NCI-H69 (cell line): Measurements from ENCODE around the gene RUFY3.
"Not testable (repeated sequence)": the region's sequence is repeated elsewhere in the genome, so short reads cannot be mapped to it uniquely, and the experiment has no call there.

ENCODE experiments used
- DNase-seq: peaks from one replicate; lab custom pipeline; 2025; lab: John Stamatoyannopoulos, UW

Gene RUFY3, protein sequence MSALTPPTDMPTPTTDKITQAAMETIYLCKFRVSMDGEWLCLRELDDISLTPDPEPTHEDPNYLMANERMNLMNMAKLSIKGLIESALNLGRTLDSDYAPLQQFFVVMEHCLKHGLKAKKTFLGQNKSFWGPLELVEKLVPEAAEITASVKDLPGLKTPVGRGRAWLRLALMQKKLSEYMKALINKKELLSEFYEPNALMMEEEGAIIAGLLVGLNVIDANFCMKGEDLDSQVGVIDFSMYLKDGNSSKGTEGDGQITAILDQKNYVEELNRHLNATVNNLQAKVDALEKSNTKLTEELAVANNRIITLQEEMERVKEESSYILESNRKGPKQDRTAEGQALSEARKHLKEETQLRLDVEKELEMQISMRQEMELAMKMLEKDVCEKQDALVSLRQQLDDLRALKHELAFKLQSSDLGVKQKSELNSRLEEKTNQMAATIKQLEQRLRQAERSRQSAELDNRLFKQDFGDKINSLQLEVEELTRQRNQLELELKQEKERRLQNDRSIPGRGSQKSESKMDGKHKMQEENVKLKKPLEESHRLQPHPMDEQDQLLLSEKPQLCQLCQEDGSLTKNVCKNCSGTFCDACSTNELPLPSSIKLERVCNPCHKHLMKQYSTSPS

DNA sequence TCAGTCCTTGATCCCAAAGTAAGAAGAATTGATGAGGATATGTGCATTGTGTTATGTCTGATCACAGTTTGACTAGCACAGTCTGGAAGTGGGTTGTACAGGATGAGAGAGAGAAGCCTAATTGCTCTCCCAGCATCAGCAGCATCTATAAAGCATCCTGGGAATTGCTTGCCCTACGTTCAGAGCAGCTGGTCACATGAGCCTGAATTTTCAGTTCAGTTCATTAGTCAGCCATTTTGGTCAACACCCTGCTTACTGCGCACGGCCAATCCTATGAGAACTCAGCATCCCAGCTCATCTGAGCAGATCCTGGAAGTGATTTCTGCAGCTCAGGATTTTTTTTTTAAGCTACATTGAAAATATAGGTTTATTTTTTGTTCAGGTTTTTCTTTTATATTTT lies at the start of gene RUFY3:
RUFY3 (plus strand) TSS at position 218 of the 400 bp plus-strand sequence. CDS start 610 bp downstream, outside the sequence.
- peak; percentile 60 for DNase-seq

DNA sequence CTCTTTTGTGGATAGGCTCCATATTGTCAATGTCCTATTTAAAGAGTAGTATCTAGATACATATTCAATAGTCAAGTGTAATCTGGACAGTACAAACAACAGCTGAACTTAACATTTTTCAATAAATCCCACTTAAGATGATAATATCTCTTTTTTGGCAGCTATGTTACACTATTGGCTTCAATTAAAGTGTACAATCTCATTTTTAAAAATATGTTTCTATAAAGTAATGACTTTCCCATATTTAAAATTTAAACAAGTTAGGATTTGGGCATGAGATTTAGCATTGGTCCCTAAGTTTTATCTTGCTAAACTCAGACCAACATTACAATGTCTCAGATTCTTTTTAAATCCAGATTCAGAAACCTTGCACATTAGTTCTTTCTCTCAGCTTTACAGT lies 47.6 kb upstream of the RUFY3 start:
- DNase-seq: no peak

DNA sequence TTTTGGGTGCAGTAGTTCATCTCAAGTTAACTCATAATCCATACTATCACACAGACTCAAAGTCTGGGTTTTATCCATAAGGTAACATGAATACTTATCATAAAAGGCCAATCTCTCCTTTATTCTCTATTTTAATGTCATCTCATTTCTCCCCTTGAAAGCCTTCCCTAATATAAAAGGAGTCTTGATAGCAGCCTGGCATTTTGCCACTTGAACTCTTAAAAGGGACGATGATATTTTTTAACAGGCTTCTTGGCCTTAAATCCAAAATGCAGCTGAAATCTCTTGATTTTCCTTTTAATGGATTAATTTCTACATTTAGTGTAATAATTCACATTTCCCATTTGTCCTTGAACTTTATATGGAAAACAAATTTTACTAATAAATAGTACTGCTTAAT lies 47.0 kb upstream of the RUFY3 start:
- DNase-seq: no peak

DNA sequence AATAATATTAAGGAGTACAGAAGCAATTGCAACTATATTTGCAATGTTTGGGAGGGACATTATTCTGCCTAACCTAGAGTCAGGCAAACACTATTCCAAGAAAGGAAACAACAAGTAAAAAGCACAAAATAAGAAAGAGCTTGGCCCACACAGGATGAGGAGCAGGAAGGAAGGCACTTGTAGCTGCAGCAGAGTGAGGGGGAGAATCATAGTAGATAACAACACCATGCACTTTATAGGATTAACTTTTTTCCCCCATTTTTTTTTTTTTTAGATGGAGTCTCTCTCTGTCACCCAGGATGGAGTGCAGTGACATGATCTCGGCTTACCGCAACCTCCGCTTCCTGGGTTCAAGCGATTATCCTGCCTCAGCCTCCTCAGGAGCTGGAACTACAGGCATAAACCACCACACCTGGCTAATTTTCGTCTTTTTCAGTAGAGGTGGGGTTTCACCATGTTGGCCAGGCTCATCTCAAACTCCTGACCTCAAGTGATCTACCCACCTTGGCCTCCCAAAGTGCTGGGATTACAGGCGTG lies 45.1 kb upstream of the RUFY3 start:
- no peak for DNase-seq

DNA sequence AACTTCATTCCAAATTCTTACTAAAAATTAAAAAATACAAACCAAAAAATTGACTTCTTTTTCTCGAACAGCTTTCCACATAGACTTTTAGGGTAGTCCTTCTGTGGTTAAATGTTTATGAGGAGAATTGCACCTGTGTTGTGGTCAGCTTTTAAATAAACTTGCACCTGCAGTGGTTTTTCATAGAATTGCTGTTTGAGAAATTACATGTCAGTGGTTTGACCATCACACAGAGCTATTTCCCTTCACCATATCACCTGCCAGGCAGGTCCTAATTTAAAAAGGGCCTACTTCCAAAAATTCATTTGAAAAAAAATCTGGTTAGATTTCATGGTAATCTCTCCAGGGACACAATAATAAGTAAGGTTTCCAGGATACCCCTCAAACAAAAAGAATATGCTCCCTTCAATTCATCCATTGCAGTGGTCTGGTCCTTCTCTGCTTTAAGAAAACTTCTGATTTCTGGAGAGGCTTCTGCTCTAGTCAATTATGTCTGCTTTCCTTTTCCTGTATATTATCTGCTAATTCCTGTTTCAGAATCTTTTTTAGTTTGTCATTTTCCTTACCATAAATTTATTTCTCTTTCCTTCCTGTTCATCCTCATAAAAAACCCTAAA lies 43.3 kb upstream of the RUFY3 start:
- DNase-seq: no peak

DNA sequence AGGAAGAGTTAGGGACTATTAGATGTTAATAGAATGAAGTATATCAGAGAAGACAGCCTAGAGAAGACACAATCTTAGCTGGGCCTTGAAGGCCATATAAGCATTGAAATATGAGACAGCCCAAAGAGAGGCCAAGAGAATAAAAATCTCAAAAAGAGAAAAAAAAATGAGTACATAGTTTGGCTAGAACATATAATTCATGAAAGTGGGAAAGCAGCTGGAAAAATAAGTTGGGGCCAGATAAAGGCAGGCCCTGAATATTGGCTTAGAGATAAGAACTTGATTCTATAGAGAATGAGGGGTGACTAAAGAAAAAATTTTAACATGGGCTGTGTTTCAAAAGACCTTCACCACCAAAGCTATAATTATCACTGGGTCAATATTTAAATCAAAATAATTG lies 40.8 kb upstream of the RUFY3 start:
- DNase-seq: no peak

DNA sequence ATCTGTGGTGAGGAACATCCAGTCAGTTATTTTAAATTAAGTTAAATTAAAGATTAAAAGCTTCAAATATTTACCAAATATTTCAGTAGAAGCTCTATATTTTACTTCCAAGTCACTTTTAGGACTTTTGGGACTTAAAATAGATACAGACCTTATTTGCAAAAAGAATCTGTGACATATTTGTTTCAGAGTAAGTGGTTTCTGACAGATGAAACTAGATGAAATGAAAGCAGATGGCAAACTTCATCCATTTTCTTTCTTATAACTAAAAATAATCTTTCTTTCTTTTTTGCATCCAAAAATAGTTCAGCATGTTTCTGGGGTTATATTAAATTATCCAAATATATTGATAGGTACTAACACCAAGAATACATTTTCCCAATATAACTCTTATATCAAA lies 40.1 kb upstream of the RUFY3 start:
- no peak for DNase-seq

DNA sequence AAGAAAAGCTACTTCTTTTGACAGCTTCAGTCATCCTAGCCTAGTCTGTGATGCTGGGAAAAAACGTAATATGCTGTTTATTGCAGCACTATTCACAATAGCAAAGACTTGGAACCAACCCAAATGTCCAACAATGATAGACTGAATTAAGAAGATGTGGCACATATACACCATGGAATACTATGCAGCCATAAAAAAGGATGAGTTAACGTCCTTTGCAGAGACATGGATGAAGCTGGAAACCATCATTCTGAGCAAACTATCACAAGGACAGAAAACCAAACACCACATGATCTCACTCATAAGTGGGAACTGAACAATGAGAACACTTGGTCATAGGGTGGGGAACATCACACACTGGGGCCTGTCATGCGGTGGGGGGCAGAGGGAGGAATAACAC lies 39.6 kb upstream of the RUFY3 start:
- not testable (repeated sequence) for DNase-seq

DNA sequence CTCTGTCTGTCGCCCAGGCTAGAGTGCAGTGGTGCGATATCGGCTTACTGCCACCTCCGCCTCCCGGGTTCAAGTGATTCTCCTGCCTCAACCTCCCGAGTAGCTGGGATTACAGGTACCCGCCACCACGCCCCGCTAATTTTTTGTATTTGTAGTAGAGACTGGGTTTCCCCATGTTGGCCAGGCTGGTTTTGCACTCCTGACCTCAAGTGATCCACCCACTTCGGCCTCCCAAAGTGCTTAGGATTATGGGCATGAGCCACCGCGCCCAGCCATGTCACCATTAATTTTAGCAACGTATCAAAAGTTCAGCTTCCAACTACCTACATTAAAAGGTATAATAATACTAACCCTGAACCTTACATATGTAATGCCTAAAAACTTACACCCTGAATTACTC lies 34.4 kb upstream of the RUFY3 start:
- DNase-seq: no peak

DNA sequence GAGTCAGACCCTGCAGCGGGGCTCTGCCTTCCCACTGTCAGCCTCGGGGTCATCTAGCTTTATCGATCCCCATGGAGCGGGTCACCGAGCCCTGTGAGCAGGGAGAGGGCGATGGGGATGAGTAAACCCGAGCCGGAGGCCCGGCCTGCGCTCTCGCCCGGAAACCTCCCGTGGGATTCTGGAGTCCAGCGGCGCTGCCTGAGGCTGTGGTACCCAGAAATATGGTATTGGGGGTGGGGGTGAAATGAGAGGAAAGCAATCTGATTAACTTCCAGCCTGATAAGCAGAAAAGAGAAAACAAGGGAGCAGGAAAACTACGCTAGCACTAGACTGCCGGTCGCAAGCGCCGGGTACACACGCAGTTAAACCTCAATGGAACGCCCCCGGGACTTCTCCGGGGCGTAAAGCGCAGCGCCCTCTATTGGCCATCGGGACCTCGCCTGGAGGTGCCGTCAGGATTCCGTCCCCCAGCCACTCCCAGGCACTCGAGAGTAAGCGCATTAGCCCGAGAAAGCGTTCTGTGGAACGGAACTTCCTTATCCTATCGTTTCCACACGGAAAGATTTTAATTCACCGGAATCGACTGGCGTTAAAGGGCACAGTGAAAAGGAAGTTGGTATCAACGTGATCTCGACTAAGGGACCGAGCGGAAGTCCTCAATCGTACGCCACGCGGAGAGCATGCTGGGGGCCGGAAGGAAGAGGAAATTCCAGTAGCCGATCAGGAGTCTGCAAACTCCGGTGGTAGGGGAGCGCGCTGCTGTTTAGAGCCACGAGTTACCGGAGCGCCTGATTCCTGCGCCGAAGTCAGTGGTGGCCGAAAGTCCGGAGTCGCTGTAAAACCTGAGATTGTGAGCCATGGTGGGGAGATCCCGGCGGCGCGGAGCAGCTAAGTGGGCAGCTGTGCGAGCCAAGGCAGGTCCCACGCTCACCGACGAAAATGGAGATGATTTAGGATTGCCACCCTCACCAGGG lies 33.7 kb upstream of the RUFY3 start, which contains the start of gene UTP3:
UTP3 (plus strand) TSS at position 712 of the 974 bp plus-strand sequence; CDS start at position 858, 146 bp downstream.
- DNase-seq: peak; percentile 94

DNA sequence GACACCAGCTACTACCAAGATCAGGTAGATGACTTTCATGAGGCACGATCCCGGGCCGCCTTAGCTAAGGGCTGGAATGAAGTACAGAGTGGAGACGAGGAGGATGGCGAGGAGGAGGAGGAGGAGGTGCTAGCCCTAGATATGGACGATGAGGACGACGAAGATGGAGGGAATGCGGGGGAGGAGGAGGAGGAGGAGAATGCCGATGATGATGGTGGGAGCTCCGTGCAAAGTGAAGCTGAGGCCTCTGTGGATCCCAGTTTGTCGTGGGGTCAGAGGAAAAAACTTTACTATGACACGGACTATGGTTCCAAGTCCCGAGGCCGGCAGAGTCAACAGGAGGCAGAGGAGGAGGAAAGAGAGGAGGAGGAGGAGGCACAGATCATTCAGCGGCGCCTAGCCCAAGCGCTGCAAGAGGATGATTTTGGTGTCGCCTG lies 33.0 kb upstream of the RUFY3 start:
- no peak for DNase-seq

DNA sequence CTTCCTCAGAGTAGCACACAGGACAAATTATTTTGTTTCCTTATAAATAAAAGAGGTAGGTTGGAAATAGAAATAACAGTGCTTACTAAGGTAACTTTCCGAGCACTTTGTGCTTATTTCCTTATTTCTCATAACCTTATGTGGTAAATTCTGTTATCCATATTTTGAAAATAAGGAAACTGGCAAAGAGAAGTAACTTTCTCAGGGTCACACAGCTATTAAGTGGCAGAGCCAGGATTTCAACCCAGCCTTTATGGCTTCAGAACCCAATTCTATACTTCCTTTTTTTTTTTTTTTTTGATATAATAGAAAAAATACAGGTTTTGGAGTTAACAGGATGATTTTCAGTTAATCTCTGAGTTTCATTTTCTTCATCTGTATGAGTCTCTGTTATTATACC lies 30.1 kb upstream of the RUFY3 start:
- DNase-seq: no peak

DNA sequence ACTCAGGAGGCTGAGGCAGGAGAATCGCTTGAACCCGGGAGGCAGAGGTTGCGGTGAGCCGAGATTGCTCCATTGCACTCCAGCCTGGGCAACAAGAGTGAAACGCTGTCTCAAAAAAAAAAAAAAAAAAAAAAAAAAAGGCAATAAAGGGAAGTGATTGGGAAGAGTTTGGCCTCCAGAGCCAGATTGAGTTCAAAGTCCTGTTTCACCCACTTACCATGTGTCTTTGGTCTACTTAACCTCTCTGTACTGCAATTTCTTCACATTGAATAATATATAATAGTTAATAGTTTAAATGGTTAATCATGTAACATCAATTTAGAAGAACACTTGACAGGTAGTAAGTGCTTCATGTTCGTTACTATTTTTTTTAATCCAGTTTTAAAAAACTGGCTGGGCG lies 27.1 kb upstream of the RUFY3 start:
- not testable (repeated sequence) for DNase-seq

DNA sequence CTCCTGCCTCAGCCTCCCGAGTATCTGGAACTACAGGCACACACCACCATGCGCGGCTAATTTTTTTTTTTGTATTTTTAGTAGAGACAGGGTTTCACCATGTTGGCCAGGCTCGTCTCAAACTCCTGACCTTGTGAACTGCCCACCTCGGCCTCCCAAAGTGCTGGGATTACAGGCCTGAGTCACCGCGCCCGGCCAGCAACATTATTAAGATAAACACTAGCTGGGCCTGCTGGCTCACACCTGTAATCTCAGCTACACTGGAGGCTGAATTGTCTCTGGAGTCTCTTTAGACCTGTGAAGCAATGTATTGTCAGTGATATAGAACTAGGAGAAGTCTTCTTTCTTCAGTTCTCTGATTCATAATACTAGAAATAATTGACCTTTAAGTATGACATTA lies 23.3 kb upstream of the RUFY3 start:
- not testable (repeated sequence) for DNase-seq

DNA sequence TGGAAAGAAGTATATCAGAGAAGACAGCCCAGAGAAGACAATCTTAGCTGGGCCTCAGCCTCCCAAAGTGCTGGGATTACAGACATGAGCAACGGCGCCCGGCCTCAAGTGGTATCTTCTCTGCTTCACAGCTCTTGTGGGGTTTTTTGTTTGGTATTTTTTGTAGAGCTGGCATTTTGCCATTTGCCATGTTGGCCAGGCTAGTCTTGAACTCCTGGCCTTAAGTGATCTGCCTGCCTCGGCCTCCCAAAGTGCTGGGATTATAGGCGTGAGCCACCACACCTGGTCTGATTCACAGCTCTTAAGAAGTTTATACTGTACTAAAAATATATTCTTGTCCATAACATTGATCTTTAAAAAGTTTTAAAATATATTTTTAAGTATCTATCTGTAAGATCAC lies 21.1 kb upstream of the RUFY3 start:
- DNase-seq: no peak

DNA sequence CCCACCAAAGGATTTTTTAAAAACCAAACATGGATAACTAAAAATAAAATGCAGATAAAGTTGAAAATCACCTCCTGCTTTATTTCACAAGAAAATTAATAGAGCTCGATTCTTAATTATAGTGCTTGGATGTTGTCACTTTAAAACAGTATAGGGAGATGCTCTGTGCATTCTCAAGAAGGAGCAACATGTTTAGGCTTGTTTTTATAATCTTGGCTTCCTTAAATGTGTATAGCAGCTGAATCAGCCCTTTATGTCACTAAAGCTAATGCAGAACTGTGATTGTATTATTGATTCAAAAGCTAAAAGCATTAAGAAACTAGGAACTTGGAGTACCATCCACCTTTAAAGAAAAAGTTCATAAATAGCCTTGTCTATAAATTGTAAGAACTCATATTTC lies 20.5 kb upstream of the RUFY3 start:
- DNase-seq: no peak

DNA sequence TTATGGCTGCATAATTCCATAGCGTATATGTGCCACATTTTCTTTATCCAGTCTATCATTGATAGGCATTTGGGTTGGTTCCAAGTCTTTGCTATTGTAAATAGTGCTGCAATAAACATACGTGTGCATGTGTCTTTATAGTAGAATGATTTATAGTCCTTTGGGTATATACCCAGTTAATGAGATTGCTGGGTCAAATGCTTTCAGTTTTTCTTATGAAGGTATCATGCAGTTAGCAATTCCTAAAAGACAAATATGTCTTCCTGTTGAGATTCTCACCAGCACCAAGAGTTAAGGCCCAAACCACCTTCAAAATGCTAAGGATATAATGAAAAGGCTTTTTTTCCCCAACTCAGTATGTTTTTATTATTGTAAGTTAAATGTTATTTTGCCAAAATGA lies 19.2 kb upstream of the RUFY3 start:
- not testable (repeated sequence) for DNase-seq

DNA sequence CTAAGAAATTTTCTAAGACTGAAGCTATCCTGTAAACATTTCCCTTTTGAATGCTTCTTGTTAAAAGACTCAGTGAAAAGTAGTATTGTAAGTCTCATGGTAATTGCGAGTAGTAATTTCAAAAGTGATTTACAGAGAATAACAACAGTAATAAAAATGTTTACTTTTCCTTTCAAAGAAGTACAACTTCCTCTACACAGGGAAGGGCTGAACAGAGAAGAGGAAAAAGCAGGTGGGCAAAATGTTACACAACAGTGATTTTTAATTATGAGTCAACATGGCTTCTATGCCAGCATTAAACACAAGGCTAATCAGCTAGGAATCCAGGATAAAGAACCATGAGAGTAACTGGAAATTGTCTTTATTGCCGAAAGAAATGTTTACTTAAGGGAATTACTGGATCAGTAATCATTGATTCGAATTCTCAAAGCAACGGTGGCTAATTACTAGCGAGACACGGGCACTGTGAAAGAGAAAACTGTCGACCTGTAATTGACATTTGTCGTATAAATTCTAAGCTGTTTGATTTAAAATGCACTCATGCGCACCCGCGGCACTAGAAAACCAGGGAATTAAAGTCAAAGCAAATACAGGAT lies 18.0 kb upstream of the RUFY3 start:
- DNase-seq: peak; percentile 88

DNA sequence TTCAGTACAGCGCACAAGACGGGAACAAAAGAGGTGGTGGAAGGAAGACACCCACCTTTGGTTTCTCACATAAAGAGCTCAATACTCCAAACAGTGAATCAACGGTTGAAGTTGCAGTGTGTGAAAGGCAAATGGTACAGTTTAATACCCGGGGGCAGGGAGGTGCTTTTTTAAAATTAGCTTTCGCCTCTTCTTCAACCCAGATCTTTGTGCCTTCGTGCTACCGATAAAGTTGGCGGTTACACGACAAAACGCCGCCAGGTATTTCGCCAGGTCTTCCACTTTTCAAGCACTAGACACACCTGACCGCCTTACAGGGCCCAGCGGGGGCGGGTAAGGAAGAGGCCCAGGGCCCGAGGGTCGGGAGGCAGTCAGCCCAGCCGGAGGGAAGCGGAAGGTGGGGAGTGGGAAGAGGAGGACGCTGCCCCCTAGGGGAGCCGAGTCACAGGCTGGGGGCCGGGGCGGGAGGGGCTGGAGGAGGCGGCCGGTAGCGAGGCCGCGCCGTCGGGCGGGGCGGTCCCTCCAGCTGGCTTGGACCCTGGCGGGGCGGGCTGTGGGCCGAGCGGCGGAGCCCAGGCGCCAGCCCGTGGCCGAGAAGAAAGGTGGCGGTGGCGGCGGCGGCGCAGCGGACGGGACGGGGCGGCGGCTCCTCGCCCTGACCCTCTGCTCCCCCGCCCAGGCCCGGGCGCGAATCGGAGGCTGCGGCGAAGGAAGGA lies 17.4 kb upstream of the RUFY3 start:
- DNase-seq: peak; percentile 63

DNA sequence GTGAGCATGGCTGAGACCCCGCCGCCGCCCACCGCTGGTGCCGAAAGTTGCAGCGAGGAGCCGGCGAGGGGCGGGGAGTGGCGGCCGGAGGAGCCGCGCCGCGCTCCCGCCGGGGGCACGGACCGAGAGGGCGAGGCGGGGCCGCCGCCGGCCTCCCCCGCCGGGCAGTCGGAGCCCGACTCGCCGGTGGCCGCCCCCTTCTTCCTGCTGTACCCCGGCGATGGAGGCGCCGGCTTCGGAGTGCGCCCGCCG lies 16.9 kb upstream of the RUFY3 start:
- DNase-seq: no peak
